ENCODE measurements around the gene MTX1. TPM values are rescaled to one million over a fixed set of nuclear protein-coding genes. Genes with fewer than 3 reads are reported as not detected.
A peak's percentile ranks its signal among the peaks of the same experiment; 100 is the strongest.

MTX1 gene
- total and polyA plus RNA-seq, 9 of the 15 experiments (the other 6 are each of a cell fraction or from before 2014, with no cell fraction given): 29.1 to 98.4 (median 66.9) TPM

- peak overlapping the region in 1 of 2 experiments; percentile 72; a peak in 2 of 4 replicates for H3K9ac ChIP-seq (ENCODE audit: insufficient read depth in 1 of 2, low read depth in 2 of 2, low read length in 2 of 2)
- H3K4me3 ChIP-seq: no peak overlapping the region
- POLR2A ChIA-PET: no interaction called here
- H4K20me1 ChIP-seq (replicated peaks; ENCODE audit: control insufficient read depth, insufficient read depth, low read length): no peaks in the 10 kb centered on the region
- ATAC-seq (no peak), DNase-seq (ENCODE audit: extremely low read depth in 1 of 4, low spot score in 3 of 4) (no peak), FAIRE-seq (no peak)
- intact Hi-C loops (cut with micrococcal nuclease): no loop called here
- peaks cover 35% of the 10 kb centered on the region; the same call in 2 of the 3 replicates for H3K36me3 ChIP-seq (ENCODE audit: control insufficient read depth, insufficient read depth, low read length)
- 93% methylated on average over 20 of the region's 20 CpGs for WGBS (ENCODE audit: insufficient coverage, low coverage, missing lambda C conversion rate)
- H2AFZ ChIP-seq (ENCODE audit: low read depth, low read length): no peak overlapping the region
- peaks cover 19 to 49% of the 10 kb centered on the region in 2 experiments for H3K4me1 ChIP-seq (replicated peaks in 1 of 2; ENCODE audit: control insufficient read depth in 2 of 2, insufficient read depth in 2 of 2, low read length in 2 of 2)
- TF ChIP-seq POLR2G (IDR thresholded peaks at IDR 0.05; ENCODE audit: low read depth, low read length) (0 out of 2 replicates have a peak, but pooled peaks have one; percentile 23), ZNF766 (CRISPR knock-in tag; conservative IDR thresholded peaks at IDR 0.05) (no peak), ZNF512 (tag; IDR thresholded peaks at IDR 0.05) (no peak)
- CTCF ChIA-PET (ENCODE audit: low intra/inter-chr PET ratio): no interaction called here
- H3K9me1 ChIP-seq (ENCODE audit: control insufficient read depth, insufficient read depth, low read length): no peaks in the 10 kb centered on the region
- H3K27me3 ChIP-seq (ENCODE audit: control insufficient read depth in 2 of 2, insufficient read depth in 2 of 2, low read length in 2 of 2): no peaks in the 10 kb centered on the region
- H3K9me3 ChIP-seq (replicated peaks; ENCODE audit: control insufficient read depth, insufficient read depth, low read depth, low read length): no peaks in the 10 kb centered on the region
- H3K27ac ChIP-seq (ENCODE audit: extremely low read depth, low read depth, low read length): no peak overlapping the region
- in situ Hi-C loops (cut with MboI): no loop called here
- peaks cover 27% of the 10 kb centered on the region for H3K79me2 ChIP-seq (ENCODE audit: control insufficient read depth, insufficient read depth, low read length)
- no TSS peak for BruUV-seq (replicated peaks)
- H3K4me2 ChIP-seq (ENCODE audit: insufficient read depth, low read length): no peak overlapping the region
These were observed 11.4 kb upstream of the MTX1 start for GRCh38 chr1:155196893-155197638.

Measured in K562 (cell line).